Measurements from ENCODE around the gene OR2F2.

The OR2F2 gene

DNA sequence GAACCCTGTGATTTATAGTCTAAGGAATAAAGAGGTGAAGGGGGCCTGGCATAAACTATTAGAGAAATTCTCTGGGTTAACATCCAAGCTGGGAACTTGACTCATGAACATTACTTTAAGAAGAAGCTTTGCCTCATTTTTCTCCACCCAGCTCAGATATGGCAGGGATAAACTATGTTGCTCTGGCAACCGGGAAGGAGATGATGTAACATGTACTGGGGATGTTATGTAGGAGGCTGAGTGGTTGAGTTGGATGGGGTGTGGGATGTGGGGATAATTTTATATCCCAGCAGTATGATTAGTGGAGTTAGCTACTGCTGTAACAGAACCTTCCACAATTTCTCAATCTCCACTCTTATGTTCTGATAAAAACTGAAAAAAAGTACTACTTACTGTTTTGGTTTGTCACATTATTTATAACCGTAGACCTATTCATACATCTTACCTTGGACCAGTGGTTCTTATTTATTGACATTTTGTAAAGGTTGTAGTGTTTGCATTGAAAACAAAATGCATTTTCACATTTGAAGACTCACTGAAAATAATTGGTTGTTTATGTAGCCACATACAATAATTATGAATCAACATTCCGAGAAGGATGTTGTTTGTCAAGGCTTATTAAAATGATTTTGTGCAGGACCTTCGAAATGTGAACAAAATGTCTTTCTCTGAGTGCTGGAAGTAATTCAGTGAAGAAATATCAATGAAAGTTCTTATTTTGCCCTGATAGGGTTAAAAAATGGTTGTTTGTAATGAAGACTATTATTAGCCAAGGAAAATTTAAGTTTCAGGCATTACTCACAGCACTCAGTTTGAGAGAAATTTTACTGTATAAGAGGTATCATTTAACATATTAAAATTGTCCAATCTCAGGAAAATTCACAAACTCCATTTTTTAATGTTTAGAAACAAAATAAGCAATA lies 1.3 kb downstream of the OR2F2 start:
- TF ChIP-seq, protein P1, sequence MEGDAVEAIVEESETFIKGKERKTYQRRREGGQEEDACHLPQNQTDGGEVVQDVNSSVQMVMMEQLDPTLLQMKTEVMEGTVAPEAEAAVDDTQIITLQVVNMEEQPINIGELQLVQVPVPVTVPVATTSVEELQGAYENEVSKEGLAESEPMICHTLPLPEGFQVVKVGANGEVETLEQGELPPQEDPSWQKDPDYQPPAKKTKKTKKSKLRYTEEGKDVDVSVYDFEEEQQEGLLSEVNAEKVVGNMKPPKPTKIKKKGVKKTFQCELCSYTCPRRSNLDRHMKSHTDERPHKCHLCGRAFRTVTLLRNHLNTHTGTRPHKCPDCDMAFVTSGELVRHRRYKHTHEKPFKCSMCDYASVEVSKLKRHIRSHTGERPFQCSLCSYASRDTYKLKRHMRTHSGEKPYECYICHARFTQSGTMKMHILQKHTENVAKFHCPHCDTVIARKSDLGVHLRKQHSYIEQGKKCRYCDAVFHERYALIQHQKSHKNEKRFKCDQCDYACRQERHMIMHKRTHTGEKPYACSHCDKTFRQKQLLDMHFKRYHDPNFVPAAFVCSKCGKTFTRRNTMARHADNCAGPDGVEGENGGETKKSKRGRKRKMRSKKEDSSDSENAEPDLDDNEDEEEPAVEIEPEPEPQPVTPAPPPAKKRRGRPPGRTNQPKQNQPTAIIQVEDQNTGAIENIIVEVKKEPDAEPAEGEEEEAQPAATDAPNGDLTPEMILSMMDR (conservative IDR thresholded peaks at IDR 0.05; ENCODE audit: control insufficient read depth, insufficient read depth, low read depth, low read length) = no peak
- peak; percentile 78 for DNase-seq (ENCODE audit: low read depth)
- H3K4me3 ChIP-seq (ENCODE audit: control insufficient read depth, low read depth, low read length) = no peak overlapping the region

DNA sequence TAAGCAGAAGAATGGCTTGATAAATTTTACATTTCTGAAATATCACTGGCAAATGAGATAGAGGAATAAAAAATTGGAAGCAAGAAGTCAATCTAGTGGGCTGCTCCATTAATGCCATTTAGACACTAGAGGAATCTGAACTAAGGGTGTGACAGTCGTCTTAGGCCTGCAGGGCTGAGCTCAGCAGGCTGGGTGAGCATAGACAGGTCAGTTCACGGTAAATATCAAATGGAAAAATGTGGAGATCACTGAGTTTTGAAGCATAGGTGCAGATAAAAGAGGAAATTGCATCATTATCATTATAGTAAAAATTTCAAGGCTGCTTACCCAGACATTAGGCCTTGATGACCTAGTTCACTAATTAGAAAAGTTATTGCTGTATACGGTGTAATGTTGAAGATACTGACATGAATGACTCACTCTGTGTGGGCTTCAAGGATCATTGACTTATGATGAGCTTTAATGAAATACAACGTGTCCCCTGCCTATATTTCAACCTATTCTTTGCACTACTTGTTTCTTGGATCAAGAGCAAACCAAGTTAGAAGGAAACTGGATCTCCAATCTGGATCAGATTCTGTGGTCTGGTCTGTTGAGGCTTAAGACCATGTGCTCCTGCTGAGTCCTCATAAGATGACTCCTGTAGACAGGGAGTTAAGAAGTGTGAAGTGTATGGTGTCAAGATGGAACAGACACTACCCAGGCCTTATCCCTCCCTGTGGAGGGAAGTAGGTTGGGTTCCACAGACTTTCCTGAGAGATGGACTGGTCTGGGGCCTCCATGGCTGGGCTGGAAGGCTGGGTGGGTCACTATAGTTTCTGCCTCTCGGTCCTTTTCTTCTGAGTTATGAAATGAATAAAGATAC lies 3.6 kb downstream of the OR2F2 start:
- peak; percentile 24 for DNase-seq (ENCODE audit: low read depth)
- no peak overlapping the region for H3K4me3 ChIP-seq (ENCODE audit: control insufficient read depth, low read depth, low read length)
- TF ChIP-seq, protein P1 (conservative IDR thresholded peaks at IDR 0.05; ENCODE audit: control insufficient read depth, insufficient read depth, low read depth, low read length) = no peak

DNA sequence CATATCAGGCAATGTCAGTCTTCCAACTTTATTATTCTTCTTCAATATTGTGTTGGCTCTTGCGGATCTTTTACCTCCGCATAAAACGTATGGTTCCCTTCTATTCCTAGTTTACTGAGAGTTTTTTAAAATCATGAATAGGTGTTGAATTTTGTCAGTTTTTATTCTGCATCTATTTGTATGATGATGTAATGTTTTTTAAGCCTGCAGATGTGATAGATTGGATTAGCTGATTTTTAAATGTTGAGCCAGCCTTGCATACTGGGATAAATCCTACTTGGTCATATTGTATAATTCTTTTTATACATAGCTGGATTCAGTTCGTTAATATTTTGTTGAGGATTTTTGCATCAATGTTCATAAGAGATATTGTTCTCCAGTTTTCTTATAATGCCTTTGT lies 10.4 kb downstream of the OR2F2 start:
- TF ChIP-seq, protein P1 (conservative IDR thresholded peaks at IDR 0.05; ENCODE audit: control insufficient read depth, insufficient read depth, low read depth, low read length) = no peak
- no peak overlapping the region for H3K4me3 ChIP-seq (ENCODE audit: control insufficient read depth, low read depth, low read length)
- no peak for DNase-seq (ENCODE audit: low read depth)

DNA sequence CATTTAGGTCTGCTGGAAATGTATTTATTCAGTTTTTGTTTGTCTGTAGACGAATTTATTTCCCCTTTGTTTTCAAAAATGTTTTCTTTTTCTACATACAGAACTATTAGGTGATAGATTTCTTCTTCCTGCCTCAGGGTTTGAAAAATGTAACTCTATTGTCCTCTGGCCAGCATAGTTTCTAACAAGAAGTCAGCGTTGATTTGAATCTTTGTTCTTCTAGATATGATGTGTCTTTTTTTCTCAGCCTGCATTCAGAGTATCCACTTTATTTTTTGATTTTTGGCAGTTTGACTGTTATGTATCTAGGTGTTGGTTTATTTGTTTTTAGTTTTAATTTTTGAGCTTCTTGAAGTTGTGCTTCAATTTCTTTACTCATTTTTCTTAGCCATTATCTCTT lies 12.1 kb downstream of the OR2F2 start:
- H3K4me3 ChIP-seq (ENCODE audit: control insufficient read depth, low read depth, low read length) = no peak overlapping the region
- TF ChIP-seq, protein P1 (conservative IDR thresholded peaks at IDR 0.05; ENCODE audit: control insufficient read depth, insufficient read depth, low read depth, low read length) = no peak
- no peak for DNase-seq (ENCODE audit: low read depth)

DNA sequence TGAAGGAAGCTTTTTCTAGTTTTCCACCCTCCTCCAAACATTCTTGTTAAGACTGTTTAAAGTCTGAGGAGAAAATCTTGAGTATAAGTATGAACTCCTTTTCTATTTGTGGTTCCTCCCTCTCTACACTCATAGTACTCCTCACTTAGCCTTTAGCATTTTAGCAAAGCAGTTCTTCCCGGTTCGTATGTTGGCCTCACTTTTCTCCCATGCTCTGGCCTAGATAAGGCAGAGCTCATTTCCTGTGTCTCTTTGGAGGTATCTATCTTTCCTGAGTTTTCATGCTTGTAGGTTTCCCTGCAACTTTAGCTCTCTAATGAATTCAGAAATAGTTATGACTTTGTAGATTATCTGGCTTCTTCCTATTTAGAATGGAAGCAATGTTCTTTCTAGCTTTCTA lies 13.7 kb downstream of the OR2F2 start:
- TF ChIP-seq, protein P1 (conservative IDR thresholded peaks at IDR 0.05; ENCODE audit: control insufficient read depth, insufficient read depth, low read depth, low read length) = no peak
- H3K4me3 ChIP-seq (ENCODE audit: control insufficient read depth, low read depth, low read length) = no peak overlapping the region
- DNase-seq (ENCODE audit: low read depth) = no peak

DNA sequence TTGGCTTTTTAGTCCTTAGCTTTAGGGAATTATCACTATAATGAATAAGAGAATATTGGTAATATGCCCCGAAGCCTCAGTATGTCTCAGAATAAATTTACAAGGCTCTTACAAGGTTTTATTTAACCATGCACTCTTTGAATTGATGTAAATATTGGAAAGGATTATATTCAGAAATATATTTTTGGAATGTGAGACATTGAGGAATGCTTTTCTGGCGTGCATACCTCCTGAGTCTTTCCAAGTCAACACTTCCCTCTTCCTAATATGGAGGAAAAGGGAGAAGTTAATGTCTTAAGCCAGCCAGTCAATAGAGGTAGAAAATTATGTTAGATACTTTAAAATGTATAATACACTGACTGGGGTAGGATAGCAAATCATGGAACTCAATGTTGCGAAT lies 18.4 kb downstream of the OR2F2 start:
- no peak overlapping the region for H3K4me3 ChIP-seq (ENCODE audit: control insufficient read depth, low read depth, low read length)
- TF ChIP-seq, protein P1 (conservative IDR thresholded peaks at IDR 0.05; ENCODE audit: control insufficient read depth, insufficient read depth, low read depth, low read length) = no peak
- no peak for DNase-seq (ENCODE audit: low read depth)

Measured in fibroblast of mammary gland (primary cell).